Muscle of back (tissue), 11 donors: ENCODE measurements around the gene GPRC5A. TPM values are rescaled to one million over a fixed set of nuclear protein-coding genes. Genes with fewer than 3 reads are reported as not detected.

Source experiments
- DNase-seq, 3 donors: peaks; one replicate each; pipeline versions ENCODE4 v3.0.0 to v3.0.0-alpha.2; 2013
- polyA plus RNA-seq, 10 donors: library from polyadenylated mRNA; unstranded; fragments of 120-200 nt; gene quantifications; one replicate each; pipeline ENCODE4 v1.2.1, GENCODE V29; 2013; ENCODE audit not compliant: insufficient read length in 10 of 10

Gene GPRC5A
- polyA plus RNA-seq, 10 donors, result 0.69 to 3.3 (median 1.7) TPM

- no peak for DNase-seq
These were observed 7.9 kb upstream of the GPRC5A start for GRCh38 chr12:12883369-12884001.

GRCh38 chr12:12885096-12885792 is 6.1 kb upstream of the GPRC5A start:
- DNase-seq, result no peak

GRCh38 chr12:12887471-12887870 is 3.9 kb upstream of the GPRC5A start:
- no peak for DNase-seq

DNA sequence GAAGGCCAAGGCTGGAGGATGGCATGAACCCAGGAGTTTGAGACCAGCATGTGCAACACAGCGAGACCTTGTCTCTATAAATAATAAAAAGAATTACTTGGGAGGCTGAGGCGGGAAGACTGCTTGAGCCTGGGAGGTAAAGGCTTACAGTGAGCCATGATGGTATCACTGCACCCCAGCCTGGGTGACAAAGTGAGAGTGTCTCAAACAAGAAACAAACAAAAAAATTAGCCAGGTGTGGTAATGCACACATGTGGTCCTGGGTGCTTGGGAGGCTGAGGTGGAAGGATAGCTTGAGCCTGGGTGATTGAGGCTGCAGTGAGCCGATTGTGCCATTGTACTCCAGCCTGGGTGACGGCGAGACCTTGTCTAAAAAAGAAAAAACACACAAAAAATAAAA is 1.7 kb upstream of the GPRC5A start:
- DNase-seq, result no peak

- peak in 2 of 3 donors; percentile 60 to 80 for DNase-seq
These were observed 751 bp upstream of the GPRC5A start for GRCh38 chr12:12890543-12891079.

DNA sequence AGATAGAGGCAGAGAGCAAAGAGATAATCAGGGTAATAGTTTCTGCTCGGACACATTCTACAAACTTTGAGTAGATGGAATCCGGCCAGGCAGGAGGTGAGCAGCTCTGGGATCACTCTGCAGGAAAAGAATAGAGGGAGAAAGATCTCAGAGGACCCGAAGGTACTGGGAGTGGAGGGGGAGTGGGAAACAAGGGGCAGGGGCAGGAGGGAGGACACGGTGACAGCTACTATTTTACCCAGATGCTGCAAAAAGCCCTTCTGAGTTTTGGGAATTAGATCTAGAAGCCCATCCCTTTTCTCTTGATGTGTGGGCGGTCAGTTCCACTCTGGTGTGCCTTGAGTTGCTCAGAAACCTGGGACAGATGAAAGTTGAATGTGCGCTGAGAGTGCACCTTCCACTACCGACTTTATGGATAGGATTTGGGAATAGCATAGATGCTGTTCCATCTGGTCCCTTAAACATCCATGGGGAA is 556 bp downstream of the GPRC5A start:
- no peak for DNase-seq

- no peak for DNase-seq
These were observed 1.3 kb downstream of the GPRC5A start for GRCh38 chr12:12892681-12893141.

- DNase-seq, result no peak
These were observed 2.1 kb downstream of the GPRC5A start for GRCh38 chr12:12893438-12893837.

DNA sequence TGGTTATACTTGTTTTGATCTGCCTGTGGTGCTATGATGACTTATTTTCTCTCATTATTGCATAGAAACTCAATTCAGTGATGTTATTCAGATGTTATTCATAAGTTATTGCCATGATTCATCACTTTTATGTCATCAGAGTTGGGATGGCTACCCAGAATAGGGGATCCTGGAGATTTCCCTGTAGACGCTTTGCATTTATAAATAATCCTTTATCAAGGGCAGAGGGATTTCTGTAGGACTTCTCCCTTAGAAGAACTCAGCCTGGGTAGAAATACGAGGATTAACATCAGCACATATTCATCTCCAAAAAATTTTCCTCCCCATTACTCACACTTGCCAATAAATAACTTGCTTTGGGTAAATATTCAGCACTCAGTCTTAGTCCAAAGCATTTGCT is 4.9 kb downstream of the GPRC5A start:
- peak in 2 of 3 donors; percentile 33 to 76 for DNase-seq

GRCh38 chr12:12897302-12897701 is 5.9 kb downstream of the GPRC5A start:
- no peak for DNase-seq

- DNase-seq, result no peak
These were observed 6.9 kb downstream of the GPRC5A start for GRCh38 chr12:12898136-12898717.

DNA sequence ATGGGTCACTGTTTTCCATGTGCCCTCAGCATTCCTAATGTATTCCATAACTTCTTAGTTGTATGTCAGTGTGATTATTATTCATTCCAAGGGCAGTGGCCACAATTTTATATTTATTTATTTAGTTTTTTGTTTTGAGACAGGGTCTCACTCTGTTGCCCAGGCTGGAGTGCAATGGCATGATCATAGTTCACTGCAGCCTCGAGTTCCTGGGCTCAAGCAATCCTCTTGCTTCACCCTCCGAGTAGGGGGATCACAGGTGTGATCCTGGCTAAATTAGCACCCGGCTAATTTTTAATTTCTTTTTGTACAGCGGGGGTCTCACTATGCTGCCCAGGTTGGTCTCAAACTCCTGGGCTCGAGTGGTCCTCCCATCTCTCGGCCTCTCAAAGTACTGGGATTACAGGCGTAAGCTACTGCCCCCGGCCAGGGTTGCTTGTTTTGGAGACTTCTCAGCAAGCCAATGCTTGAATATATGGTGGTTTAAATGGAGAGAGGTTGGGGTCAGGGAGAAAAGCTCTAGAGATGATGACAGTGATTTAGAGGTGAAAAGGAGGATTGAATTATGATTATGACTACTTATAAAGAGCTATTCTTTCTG is 7.6 kb downstream of the GPRC5A start:
- DNase-seq, result no peak

DNA sequence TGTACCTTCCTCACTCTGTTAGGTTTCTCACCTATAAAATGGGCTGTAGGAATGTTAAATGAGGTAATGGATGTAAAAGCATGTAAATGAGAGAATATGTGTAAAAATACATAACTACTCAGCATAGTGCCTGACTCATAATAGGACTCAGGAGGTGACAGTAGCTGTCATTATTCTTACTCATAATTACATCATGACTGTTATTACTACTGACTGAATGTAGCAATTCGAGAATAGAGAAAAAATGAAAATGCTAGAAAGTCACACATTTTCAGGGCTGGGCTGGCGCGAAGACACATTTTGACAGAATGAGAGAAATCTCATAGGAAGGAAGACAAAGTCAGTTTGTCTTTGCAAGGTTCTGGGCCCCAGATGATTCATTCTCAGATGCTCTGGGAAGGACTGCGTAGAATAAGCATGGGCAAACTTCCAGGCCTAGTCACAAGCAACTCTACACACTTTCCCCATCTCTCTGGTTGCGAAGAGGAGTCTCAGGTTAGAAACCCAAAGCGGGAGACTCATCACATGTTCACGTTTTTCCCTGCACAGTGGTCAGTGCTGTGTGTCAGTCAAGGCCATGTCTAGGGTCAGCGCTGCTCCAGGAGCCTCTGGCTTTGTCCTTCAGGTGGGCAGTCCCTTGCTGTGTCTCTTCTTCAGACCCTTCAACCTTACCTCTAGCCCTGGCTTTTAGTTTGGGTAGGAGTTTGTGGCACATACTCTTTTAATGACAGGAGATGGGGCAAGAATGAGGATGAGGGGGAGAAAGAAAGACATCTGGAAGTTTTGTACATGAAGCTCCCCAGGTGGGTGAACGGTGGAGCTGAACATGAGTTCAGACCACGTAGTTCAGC is 8.4 kb downstream of the GPRC5A start:
- peak in 2 of 3 donors; percentile 46 to 89 for DNase-seq

DNA sequence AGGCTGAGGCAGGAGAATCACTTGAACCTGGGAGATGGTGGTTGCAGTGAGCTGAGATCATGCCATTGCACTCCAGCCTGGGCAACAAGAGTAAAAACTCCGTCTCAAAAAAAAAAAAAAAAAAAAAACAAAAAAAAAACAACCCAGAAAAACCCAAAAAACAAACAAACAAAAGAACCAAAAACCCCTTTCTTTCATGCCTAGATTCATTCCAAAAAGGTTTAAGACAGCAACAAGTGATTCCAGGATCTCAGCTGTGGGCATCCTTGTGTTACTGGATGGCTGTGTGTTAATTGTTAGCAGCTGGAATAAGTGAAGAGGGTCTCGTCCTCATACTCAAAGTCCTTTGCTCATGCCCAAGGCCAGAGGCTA is 9.4 kb downstream of the GPRC5A start:
- DNase-seq, result no peak

DNA sequence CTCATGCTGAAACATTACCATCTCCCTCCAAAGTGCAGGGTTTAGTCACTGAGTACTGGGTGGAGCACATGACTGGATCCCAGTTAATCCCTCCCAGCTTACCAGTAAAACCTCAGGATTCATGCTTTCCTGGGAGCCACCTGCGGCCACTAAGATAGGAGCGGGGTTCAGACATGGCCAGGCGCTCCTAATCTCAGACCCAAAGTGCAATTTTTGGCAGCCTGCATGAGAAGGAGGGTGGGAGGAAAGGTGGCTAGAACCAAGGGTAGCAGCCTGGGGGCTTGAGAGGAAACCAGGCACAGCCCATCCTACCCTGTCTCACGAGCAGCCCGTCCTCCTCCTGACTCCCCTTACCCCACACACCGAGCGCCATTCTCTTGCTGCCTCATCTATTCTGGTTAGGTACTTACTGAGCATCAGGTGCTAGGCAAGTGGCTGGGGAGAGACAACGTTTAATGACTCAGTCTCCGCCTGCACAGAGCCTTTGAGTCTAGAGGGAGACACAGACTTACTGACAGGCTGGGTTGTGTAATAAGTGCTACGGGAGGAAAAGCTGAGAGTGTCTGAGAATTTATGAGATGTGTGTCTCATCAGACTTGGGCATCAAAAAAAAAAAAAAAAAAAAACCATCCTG is 9.9 kb downstream of the GPRC5A start:
- peak in 1 of 3 donors; percentile 86 for DNase-seq

DNA sequence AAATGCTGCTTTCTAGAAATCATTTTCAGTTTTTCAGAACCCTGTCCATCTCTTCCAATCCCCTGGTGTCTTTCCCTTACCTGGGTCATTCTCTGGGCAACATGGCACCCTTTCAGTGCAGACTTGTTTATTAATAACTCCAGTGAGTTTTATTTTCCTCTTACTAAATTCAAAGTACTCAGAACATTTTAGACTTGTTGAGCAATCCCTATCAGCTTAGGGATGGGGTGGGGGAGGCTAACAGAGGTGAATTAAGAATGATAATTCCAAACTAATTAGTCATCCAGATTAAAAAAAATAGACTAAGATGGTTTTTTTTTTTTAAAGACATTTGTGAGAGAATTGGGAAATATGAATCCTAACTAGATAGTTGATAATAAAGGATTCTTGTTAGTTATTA is 10.7 kb downstream of the GPRC5A start:
- DNase-seq, result no peak

DNA sequence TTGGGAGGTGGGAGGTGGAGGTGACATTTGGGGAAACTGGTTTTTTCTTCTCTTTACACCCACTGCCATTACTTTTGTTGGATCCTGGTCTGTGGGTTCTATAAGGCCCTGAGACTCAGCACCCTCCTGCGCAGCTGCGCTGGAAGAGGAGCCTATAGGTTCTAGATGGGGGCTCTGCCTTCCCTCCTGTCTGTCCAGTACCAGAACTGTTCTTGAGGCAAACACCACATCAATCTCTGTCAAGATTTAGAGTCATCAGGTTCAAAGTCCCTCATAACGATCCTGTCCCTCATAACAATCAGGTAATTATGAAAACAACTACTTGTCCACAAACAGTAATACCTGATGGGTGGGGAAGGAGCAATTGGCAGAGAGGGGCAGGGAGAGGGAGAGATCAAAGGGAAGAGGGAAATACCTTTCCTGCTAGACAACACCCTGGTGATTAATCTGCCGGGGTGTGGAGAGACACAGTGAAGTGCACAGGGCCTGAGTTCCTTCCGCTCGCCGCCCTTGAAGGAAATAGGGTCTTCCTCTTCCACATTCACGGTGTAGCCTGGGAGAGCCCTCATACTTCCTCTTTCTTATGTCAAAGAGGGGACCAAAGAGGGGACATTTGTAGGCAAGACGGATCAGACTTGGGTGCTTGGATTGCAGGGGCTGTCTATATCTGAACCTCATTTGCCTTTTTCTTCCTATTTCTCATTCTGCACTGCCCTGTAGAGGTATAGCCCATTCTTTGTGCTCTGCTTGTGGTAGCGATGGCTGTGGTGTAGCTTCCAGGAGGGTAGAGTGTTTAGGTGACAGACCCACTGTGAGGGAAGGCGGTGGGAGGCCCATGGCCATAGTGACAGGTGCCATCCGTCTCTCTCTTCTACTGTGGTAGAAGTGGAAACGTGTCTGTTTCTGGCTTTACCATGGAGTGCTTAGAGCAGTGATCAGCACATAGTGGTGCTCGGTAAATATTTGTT is 12.6 kb downstream of the GPRC5A start:
- no peak for DNase-seq

DNA sequence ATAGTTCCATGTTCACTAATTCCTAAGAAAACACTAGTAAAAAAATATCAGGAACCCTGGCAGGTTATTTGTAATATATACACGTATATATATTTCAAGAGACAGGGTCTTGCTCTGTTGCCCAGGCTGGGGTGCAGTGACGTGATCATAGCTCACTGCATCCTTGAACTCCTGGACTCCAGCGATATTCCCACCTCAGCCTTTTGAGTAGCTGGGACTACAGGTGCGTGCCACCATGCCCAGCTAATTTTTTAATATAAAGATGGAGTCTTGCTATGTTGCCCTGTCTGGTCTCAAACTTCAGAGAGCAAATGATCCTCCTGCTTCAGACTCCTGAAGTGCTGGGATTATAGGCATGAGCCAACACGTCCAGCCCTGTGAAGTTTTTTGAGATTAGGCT is 16.2 kb downstream of the GPRC5A start:
- DNase-seq, result no peak

- DNase-seq, result no peak
These were observed 16.9 kb downstream of the GPRC5A start for GRCh38 chr12:12908252-12908651.

DNA sequence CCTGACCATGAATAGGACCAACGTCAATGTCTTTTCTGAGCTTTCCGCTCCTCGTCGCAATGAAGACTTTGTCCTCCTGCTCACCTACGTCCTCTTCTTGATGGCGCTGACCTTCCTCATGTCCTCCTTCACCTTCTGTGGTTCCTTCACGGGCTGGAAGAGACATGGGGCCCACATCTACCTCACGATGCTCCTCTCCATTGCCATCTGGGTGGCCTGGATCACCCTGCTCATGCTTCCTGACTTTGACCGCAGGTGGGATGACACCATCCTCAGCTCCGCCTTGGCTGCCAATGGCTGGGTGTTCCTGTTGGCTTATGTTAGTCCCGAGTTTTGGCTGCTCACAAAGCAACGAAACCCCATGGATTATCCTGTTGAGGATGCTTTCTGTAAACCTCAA is 17.3 kb downstream of the GPRC5A start:
- DNase-seq, result no peak
